DMS79 (cell line): Measurements from ENCODE around the gene NEK6.

Experiments used
- DNase-seq: peaks from one replicate; lab custom pipeline; 2025; lab: John Stamatoyannopoulos, UW

NEK6 gene

DNA sequence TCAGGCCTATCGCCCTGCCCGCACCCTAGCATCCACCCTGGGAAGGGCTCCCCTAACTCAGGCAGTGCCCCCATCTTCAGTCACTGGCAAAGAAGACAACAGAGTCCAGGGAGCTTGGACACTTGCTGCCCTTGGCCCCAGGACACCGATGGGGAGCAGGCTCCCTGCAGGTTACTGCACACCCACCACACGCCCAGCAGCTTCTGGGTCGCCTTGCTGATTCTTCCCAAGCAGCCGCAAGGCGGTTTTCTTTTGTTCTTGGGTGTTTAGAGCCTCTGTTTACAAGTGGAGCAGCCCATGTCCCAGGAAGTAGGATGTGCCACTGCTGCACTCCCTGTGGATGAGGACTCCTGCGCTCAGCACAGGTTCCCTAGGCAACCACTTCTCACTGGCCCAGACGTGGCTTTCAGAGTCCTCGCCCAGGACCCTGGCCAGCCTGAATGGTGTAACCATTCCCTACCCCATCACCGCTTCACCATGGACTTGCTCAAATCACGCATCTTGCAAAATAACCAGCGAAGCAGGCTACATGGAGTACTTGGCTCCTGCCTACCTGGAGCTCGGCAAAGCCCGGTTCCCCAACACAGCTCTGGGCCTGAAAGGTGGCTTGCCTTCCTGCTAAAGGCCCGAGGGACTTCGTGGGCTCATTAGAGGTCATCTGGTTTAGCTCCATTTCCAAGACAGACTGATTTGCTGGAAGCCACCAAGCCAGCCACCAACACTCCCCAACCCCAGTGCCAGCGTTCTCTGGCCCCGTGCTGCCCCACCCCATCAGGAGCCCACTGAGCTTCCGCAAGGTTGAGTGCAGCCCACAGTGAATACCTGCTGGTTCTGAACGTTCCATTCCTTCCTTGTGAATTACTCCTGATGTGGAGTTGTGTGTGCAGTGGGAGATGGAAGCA, 97.5 kb downstream of the NEK6 start:
- DNase-seq, result no peak

DNA sequence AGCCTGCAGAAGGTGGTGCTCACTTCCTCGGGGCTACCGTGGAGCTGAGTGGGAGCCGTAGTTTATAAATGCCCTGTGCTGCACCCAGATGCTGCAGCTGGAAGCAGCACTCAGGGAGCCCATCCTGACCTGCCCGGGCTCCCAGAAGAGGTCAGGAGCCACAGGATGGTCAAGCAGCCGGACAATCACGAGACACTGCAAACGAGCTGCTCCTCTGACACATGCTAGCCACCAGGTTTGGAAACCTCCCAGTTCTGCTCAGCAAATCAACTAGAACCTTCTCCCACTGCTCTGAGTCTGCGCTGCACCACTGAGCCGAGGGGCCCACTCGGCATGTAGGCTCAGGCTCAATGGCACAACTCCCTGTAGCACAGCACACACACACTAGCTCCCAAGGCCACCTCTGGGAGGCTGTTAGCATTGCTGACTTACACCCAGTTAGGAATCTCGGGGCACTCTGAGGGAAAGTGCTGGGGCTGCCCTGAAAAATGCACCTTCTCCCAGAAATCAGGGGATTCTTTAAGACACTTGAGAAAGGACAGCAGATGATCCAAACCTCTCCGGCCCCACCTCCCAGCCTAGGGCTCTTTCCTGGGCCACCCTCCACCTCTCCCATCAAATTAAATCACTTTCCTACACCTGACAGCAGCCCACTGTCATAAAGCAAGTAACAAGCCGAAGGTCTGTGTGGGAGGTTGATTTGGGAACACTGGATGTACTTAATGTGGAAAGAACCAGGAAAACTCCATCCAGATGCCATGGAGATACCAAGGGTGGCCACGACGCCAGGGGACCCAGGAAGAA, 98.4 kb downstream of the NEK6 start:
- DNase-seq, result no peak

DNA sequence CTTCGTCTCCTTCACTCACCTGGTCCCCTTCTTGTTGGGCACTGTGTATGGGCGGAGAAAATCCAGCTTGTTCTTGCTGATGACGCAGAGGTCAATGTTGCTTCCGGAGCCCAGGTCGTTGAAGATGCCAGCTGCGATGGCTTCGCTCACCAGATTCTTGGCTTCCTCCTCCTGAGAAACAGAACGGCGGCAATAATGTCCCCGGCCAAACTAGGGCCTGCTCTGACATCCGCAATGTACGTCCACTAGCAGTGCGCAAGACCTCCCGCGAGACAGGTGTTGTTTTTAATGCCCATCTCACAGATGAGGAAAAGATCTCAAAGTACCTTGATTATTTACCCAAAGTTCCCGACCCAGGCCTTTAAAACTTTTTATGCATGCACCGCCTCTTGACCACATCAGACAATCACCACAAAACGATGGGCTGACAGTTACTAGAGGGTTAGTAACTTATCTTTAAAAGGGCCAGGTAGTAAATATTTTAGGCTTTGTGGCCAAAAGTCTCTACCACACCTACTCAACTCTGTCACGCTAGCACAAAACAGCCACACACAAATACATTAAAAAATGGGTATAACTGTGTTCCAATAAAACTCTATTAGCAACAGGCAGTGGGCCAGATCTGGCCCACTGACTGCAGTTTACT, 99.1 kb downstream of the NEK6 start:
- DNase-seq, result no peak

DNA sequence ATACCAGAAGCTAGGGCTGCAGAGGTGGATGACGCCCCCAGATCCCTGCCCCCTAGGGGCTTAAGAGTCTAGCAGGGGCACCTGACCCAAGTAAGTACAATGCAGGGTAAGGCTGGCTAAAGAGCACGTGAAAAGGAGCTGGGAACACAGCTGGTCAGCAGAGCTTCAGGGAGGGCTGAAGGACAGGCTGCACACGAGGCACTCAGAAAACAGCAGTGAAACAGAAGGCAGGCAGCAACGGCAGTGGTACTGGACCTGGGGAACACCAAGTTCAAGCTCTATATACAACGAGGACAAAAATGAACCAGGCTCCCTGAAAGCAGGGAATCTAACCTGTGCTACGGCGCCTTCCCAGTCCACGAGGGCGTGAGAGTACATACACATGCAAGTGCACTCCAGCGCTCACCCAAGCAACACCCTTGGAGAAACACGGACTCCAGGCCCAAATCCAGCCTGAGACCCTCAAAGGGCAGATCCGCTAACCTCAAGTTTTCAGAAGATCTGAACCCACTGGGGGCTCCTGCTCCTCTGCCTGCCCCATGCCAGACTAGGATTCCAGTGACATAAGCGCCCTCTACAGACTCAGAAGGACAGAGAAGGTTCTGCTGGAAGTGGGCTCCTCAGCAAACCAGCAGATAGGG, 100.1 kb downstream of the NEK6 start:
- no peak for DNase-seq

DNA sequence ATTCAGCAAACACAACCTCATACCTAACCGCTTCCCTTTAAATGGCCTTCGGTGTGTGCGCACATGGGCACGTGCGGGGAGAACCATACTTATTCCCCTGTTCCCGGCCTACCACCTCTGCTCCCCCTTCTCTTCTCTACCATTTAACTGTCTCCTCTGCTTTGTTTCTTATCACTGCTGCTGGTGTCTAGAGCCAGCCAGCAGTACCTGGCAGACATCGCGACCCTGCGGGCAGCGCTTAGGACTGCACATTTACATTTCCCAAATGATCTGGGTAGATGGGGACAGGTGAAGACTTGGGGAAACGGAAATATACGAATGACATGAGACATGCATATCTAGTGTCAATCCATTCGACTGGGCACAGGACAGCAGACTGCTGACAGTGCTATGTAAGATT, 100.9 kb downstream of the NEK6 start:
- DNase-seq, result no peak

DNA sequence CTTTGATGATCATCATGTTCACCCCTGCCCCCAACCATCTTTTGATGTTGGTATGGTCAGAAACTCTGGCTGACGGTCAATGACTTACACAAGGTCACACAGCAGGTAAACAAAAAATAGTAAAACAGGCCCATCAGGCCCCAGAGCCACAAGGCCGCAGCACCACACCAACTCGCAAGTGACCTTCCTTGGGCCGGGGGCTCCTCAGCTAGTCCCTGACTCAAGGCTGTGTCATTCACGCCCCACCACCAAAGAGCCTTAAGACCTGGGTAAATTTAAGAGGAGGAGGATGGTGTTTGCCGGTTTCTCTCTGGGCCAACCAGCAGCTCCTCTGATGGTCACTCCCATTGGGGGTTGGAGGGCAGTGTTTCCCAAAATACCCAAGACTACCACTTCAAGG, 101.7 kb downstream of the NEK6 start:
- no peak for DNase-seq

DNA sequence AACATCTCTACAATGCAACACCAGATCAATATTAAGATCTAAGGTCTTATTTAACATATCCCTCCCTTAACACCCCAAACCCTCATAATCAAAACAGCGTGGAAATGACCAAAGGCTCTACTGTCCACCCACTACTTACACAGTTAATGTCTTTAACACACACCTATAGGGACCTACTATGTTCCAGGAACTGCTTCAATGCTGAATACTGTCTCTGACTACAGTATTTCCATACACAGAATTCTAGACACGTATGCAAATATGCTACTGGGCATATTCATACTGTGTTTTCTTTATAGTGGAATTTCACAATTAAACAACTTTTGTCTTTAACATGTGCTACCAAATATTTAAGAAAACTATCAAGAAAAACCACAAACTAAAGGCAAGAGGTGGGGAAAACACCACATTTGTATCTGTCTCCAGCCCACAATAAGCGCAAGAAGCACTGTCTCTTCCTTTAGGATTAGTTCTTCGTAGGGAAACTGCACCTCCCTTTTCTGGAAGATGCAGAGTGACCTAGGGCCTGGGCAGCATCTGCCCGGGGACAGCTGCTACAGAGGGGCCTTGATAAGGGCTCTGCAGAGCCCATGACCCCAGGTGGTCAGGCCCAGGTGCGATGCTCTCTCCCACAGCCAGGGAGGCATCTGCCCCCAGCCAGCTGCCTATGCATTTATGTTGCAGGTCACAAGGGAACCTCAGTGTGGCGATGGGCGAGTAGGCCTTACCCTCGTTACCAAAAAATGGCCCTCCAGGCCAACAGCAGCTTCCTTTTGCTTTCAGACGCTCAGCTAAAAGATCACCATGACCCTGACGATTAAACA, 102.3 kb downstream of the NEK6 start:
- DNase-seq, result no peak

DNA sequence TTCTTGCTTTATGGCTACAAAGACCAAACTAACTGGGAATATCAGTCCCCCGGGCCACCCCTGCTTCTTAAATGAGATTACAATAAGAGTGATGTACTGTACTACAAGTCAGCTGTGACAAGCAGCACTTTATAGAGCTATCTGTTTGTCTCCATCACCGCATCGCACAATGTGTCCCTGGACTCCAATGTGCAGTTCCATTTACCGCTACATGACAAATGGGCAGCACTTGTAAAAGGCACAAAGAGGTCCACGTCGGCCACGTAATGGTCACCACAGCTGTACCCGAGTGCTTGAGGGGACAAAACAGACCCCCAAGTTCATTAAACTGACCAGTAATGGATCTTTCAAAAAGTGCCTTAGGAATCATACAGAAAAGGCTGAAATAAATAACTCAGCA, 103.4 kb downstream of the NEK6 start:
- no peak for DNase-seq

DNA sequence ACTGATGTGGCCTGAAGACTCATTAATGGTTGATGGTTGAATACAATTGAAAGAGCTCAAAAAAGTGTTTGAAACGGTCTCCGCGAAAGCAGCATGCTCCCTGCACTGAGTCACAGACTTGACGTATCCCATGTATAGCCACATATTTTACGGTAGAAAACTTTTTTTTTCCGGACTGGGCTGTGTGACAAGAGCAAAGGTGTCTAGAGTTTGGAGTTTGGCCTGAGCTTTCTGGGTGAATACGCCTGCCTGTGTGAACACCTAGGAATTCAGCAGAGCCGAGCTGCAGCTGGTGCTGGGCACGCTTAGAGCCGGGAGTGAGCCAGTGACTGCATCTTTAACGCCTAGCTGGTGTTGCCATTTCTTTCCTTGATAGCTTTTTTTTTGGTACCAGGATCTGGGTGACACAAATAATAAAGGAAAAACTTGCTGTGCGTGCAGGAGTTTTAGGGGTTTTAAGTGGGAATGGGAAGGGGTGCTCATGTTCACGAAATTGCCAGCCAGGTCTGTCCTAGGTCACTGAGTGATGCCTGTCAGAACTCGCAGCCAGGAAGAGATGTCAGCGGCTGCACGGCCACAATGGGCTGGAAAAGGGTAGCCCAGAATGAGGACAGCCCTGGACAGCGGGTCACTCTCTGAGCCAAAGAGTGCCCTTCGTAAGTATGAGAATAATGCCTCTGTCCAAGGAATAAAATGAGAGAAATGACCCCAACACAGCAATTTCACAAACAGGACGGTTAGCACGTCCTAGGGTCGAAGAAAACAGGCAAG, 105.8 kb downstream of the NEK6 start:
- DNase-seq, result no peak

DNA sequence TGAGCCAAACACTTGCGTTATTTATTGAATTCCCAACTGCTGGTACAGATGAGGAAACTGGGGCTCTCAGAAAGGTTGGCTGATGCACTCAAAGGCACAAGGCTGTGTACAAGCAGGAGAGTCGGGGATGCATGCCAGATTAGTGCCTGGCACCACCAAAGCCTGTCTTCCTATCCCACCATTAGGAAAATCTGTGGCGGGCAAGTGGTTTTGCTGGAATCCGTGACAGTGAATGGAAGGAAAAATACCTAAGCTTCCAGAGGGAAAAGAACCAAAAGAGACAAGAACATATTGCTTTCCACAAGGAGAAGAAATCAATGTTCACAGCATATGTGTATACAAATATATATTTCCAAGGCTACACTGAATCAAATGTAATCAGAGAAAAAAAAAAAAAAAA, 106.4 kb downstream of the NEK6 start:
- DNase-seq, result no peak

DNA sequence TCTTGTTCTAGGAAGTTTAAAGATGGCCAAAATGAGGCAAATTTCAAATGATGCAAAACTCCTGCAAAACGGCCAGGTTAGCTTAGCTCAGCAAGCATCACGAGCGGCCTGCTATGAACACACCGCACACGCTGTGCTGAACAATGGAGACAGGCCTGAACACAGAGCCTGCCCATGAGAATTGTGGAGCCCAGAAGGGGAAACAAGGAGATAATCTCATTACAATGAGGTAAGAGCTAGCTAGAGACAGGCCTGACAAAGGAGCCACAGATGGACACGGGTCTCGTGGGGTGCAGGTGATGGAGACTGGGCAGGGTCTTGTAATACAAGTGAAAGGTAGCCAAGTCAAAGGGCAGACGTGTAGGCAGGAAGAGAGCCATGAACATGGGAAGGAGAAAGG, 107.3 kb downstream of the NEK6 start:
- DNase-seq, result no peak

DNA sequence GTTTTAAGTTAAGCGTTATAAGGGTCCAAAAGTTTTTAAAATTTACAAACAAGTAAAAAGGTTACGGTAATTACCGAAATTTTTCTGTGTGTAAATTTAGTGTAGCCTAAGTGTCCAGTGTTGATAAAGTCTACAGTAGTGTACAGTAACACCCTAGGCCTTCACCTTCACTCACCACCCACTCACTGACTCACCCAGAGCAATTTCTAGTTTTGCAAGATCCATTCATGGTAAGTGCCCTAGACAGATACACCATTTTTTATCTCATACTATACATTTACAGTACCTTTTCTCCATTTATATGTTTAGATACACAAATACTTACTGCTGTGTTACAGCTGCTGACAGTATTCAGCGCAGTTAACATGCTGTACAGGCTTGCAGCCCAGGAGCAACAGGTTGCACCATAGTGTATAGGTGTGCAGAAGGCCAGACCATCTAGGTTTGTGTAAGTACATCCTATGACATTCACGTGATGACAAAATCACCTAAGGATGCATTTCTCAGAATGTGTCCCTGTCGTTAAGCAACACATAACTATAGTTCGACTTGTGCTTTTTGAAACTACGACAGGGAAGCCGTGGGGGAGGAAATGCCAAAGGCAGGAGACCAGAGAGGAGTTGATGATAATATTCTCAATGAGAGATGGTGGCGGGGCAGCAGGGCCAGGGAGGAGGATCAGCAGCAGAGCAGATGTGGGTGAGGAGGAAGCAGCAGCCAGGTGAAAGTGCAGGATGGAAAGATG, 108.9 kb downstream of the NEK6 start:
- no peak for DNase-seq

DNA sequence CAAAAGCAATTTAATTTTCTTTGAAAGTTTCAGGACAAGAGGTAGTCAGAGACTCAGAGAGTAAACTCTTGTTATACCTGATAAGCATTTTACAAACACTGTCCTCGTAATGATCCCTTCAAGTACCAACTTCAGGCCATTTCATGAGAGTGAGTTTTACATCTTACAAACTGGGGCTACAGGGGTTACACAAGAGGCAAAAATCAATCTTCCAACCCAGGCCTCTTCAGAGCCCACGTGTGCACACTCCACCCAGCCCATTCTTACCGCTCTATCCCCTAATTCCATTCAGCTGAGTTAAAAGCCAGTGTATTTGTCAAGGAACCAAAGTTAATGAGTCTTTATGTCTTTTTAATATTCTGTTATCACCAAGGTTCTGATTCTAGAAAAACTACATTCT, 110.9 kb downstream of the NEK6 start:
- peak; percentile 14 for DNase-seq

DNA sequence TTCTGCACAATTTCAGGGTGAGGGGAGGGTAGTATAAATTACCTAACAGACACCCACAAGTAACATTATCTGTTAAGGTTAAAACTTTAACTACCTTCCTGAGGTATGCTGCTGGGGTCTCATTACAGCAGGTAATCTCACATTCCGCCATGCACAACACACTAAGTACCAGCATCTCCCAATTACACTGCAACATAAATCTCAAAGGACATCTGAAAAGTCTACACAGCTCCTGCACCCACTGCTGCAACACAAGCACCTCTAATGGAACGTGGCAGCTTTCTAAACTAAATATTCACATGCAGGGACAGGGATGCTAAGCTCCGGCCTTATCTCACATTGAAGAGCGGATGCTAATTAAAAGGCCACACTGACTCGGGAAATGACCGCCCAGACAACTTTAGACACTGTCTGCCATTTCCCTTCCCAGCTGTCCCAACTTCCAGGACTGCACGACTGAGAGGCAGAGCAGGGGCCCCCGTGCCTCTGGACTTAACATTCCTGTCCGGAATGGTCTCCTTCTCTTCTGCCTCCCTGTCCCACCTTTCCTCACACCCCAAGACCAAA, 111.6 kb downstream of the NEK6 start:
- DNase-seq, result no peak

DNA sequence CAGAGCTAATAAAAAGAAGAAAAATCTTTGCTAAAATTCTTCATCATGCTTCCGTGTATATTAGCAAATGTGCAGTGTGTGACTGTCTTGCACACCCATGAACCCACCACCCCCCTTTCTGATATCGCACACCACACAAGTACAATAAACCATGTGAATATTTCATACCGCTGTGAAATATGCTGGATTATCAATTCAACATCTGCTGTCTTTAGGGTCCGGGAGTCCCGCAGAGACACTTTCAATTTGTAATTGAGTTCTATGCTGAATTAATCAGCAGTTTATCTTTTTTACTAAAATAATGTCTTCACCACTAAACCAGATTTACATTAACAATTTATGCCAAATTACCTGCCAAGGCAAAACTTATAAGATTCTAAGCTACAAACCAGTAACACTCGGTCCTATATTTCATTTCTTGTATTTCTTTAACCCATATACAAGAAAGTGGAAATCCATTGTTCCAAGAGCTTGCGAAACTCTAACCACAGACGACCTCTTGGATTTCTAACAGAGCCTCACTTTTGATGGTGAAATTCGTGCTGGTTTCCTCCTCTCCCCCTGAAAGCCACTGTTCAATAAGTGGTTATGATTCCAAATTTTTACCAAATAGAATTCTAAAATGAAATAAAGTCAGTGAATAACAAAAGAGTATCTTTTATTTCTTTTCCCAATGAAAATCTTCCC, 113.3 kb downstream of the NEK6 start:
- no peak for DNase-seq

DNA sequence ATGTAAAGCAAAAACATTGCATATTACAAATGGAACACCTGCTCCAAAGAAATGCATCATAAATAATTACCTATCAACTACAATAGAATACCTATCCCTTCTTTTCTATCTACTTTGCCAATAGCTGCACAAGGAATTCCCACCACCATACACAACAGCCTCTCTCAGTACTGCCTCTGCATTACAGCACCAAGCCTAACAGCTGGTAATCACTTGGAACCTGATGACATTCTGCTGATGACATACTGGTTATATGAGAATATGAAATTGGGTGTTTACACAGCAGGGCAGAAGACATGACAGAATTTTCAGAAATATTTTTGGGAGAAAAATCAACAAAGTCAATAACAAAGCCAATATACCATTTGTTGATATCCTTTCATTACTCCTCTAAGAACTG, 114.3 kb downstream of the NEK6 start:
- no peak for DNase-seq

DNA sequence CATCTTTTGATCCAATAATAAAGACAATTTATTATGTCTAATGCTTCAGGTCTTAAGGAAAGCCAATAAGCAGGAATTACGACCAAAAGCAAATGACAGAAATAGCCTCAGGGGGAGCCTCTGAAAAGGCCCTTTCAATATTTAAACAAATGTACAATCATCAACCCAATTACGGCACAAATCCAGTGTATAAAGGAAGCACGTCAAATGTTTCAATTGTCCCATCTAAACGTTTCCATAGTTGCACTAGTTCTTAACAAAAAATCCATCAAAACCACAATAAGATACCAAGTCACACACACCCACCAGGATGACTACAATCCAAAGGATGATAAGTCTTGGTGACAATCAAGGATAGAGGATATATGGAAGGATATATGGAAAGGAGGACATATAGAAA, 115.6 kb downstream of the NEK6 start:
- no peak for DNase-seq

DNA sequence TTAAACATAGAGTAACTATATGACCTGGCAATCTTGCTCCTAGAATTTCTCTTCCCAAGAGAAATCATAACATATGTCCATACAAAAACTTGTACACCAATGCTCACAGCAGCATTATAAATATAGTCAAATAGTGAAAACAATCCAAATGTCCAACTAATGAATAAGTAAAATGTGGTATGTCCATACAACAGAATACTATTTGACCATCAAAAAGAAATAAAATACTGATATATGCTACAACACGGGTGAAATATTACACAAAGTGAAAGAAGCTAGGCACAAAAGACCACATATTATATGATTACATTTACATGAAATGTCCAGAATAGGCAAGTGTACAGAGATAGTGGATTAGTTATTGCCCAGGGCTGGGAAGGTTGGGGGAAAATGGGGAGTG, 116.1 kb downstream of the NEK6 start:
- DNase-seq, result no peak

DNA sequence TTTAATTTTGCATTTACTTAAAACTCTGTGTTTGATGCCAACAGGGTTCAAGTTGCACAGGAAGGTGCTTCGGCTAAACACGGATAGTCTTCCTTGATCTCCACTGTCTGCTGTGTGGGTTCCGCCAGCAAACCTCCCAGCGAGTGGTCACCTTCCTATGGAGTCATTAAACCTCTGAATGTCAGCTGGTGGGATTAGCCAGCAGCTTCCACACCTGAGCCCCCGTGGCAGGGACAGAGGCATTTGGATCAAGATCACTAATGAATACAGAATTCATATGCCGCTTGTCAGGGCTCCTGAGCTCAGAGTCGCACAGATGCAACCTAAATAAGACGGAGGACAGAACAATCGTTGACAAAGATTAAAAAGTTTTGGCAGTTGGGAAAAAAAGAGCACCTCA, 118.0 kb downstream of the NEK6 start:
- no peak for DNase-seq
